K562 (cell line): Measurements from ENCODE around the gene CEP68. TPM values are rescaled to one million over a fixed set of nuclear protein-coding genes. Genes with fewer than 3 reads are reported as not detected.
"Not testable (repeated sequence)": the region's sequence is repeated elsewhere in the genome, so short reads cannot be mapped to it uniquely, and the experiment has no call there.

Source experiments
- ATAC-seq: fragments of 200-7000 bp; cut with Tn5 transposase; 3 replicates; pipeline ENCODE4 v1.9.1; 2020; ENCODE audit warnings: moderate library complexity
- BruUV-seq: library from RNA; stranded (reverse); fragments of 400-500 nt; replicated peaks from 2 replicates; lab custom pipeline; 2021; lab: Mats Ljungman, UMichigan
- CTCF ChIA-PET: fragments of 300-600 bp; formaldehyde crosslinking; extraction: SDS; loops from one replicate; lab custom pipeline; 2021; ENCODE audit warnings: low intra/inter-chr PET ratio; lab: Yijun Ruan, JAX
- POLR2A ChIA-PET: fragments of 300-600, 350-650 bp; sonication (Branson Sonifier 250); formaldehyde crosslinking; extraction: SDS; loops from one replicate; lab custom pipeline; 2021; ENCODE audit warnings: antibody characterized with exemption, inconsistent platforms; lab: Yijun Ruan, JAX
- DNase-seq, 4 experiments: peaks; one replicate each; pipeline versions ENCODE4 v3.0.0 to v3.0.0-alpha.2; 2011 to 2018; ENCODE audit warnings: low spot score in 3 of 4, mixed read lengths in 3 of 4; ENCODE audit errors: extremely low read depth in 1 of 4
- FAIRE-seq: peaks from 2 replicates; lab custom pipeline; 2011; peaks lifted over from hg19 to GRCh38; lab: Jason Lieb, UNC
- H2AFZ ChIP-seq: 2 replicates; pipeline ENCODE4 v1.6.0; 2011; ENCODE audit warnings: low read depth, low read length, control low read depth, inconsistent platforms
- H3K27ac ChIP-seq: fragments of 200-600 bp; 3 replicates; pipeline ENCODE4 v1.8.0; 2011; ENCODE audit warnings: low read depth, mild to moderate bottlenecking, control low read depth, inconsistent platforms, low read length, moderate library complexity, mixed read lengths; ENCODE audit errors: extremely low read depth
- H3K27me3 ChIP-seq, 2 experiments: fragments of 300-600 bp in 1 of 2; 2 replicates in 1 of 2; 3 replicates in 1 of 2; pipeline versions ENCODE4 v1.6.0 to v1.8.0; 2011; ENCODE audit warnings: inconsistent platforms in 2 of 2, low read length in 2 of 2, mild to moderate bottlenecking in 1 of 2, mixed read lengths in 1 of 2, moderate library complexity in 1 of 2; ENCODE audit not compliant: control insufficient read depth in 2 of 2, insufficient read depth in 2 of 2
- H3K36me3 ChIP-seq: fragments of 300-600 bp; 3 replicates; pipeline ENCODE4 v1.8.0; 2011; ENCODE audit warnings: mild to moderate bottlenecking, low read length, inconsistent platforms; ENCODE audit not compliant: control insufficient read depth, insufficient read depth
- H3K4me1 ChIP-seq, 2 experiments: fragments of 200-600 bp in 1 of 2; replicated peaks in 1 of 2; 2 replicates in 1 of 2; 3 replicates in 1 of 2; pipeline versions ENCODE4 v1.5.1 to v1.8.0; 2011; ENCODE audit warnings: inconsistent platforms in 2 of 2, low read length in 2 of 2, mild to moderate bottlenecking in 1 of 2, mixed read lengths in 1 of 2, moderate library complexity in 1 of 2; ENCODE audit not compliant: control insufficient read depth in 2 of 2, insufficient read depth in 2 of 2
- H3K4me2 ChIP-seq: 2 replicates; pipeline ENCODE4 v1.6.1; 2011; ENCODE audit warnings: low read length, control low read depth, inconsistent platforms, mixed read lengths; ENCODE audit not compliant: insufficient read depth
- H3K4me3 ChIP-seq: fragments of 200-600 bp; sonication (generic), shearing (Covaris generic); 2 replicates; pipeline ENCODE4 v1.5.1; 2016; ENCODE audit warnings: control low read depth, inconsistent platforms
- H3K79me2 ChIP-seq: fragments of 200-600 bp; 3 replicates; pipeline ENCODE4 v1.8.0; 2011; ENCODE audit warnings: low read length, inconsistent platforms; ENCODE audit not compliant: control insufficient read depth, insufficient read depth
- H3K9ac ChIP-seq, 2 experiments: 2 replicates each; pipeline versions ENCODE4 v1.6.0 to v1.6.1; 2011; ENCODE audit warnings: low read depth in 2 of 2, low read length in 2 of 2, control low read depth in 1 of 2, inconsistent platforms in 1 of 2, mild to moderate bottlenecking in 1 of 2, mixed read lengths in 1 of 2; ENCODE audit not compliant: insufficient read depth in 1 of 2
- H3K9me1 ChIP-seq: one replicate; pipeline ENCODE4 v1.6.0; 2011; ENCODE audit warnings: inconsistent platforms, mild to moderate bottlenecking, low read length, moderate library complexity; ENCODE audit not compliant: control insufficient read depth, insufficient read depth
- H3K9me3 ChIP-seq: replicated peaks from 2 replicates; pipeline ENCODE4 v1.5.1; 2011; ENCODE audit warnings: low read depth, low read length, inconsistent platforms; ENCODE audit not compliant: control insufficient read depth, insufficient read depth
- H4K20me1 ChIP-seq: replicated peaks from 2 replicates; pipeline ENCODE4 v1.6.1; 2011; ENCODE audit warnings: low read length, inconsistent platforms, mixed read lengths; ENCODE audit not compliant: control insufficient read depth, insufficient read depth
- EGR1 ChIP-seq: fragments of 450-650 bp; conservative IDR thresholded peaks from 2 replicates; pipeline ENCODE4 v1.6.1; 2017; ENCODE audit warnings: mild to moderate bottlenecking
- KDM1A ChIP-seq, 2 experiments: fragments of 450-650 bp; IDR thresholded peaks; 2 replicates each; pipeline ENCODE4 v1.6.1; 2016; ENCODE audit warnings: mild to moderate bottlenecking in 2 of 2
- NR2C1 ChIP-seq, 2 experiments: fragments of 450-650 bp; IDR thresholded peaks; 2 replicates each; pipeline ENCODE4 v1.6.1; 2017; ENCODE audit warnings: mild to moderate bottlenecking in 2 of 2, antibody characterized with exemption in 1 of 2, inconsistent platforms in 1 of 2, missing compliant biosample characterization in 1 of 2, missing genetic modification characterization in 1 of 2
- PHF21A ChIP-seq: fragments of 450-650 bp; IDR thresholded peaks from 2 replicates; pipeline ENCODE4 v1.6.1; 2017; ENCODE audit warnings: low read depth, borderline replicate concordance
- RCOR1 ChIP-seq, 2 experiments: IDR thresholded peaks; 2 replicates each; pipeline ENCODE4 v1.6.1; 2012; ENCODE audit warnings: low read depth in 2 of 2, low read length in 2 of 2, borderline replicate concordance in 1 of 2, improper control_type of control experiment in 1 of 2
- WGBS: fragments of 100-300 bp; shearing (Covaris generic); methylation state at CpG from one replicate; pipeline ENCODE4 v1.1.6; 2016; ENCODE audit warnings: low coverage, mixed read lengths; ENCODE audit not compliant: insufficient coverage; ENCODE audit errors: missing lambda C conversion rate; 5-methylcytosine and 5-hydroxymethylcytosine counted together
- in situ Hi-C: fragments of 300-500 bp; cut with MboI; formaldehyde crosslinking; loops from 4 replicates; pipeline ENCODE4 v1.15.0; 2018; ENCODE audit warnings: inconsistent platforms, mixed read lengths
- intact Hi-C: fragments of 100-400 bp; cut with micrococcal nuclease; formaldehyde crosslinking; loops from 2 replicates; pipeline ENCODE4 v1.14.2; 2022
- polyA plus RNA-seq, 8 experiments: library from polyadenylated mRNA; depleted of rRNA in 4 of 8; stranded (reverse) in 5 of 8; unstranded in 3 of 8; fragments of >200 nt; fragmentation: Nextera tagmentation in 2 of 8; fragmentation: Illumina TruSeq in 1 of 8; extraction: Ambion mirVana in 2 of 8; extraction: Trizol in 1 of 8; gene quantifications; 2 replicates each; pipeline versions ENCODE4 v1.2.1 to v1.2.3, GENCODE V29; 2011 to 2014; ENCODE audit warnings: inconsistent platforms in 1 of 8, missing spikeins in 1 of 8
- total RNA-seq, 7 experiments: library from RNA; depleted of rRNA in 6 of 7; stranded (reverse); fragments of >200 nt in 6 of 7; fragmentation: Illumina TruSeq in 2 of 7; extraction: Trizol in 2 of 7; gene quantifications; 2 replicates each; pipeline versions ENCODE4 v1.2.1 to v1.2.3, GENCODE V29; 2011 to 2021; ENCODE audit warnings: low replicate concordance in 1 of 7

Gene CEP68
- total and polyA plus RNA-seq, 9 of the 15 experiments (the other 6 are each of a cell fraction or from before 2014, with no cell fraction given), result 1.4 to 8.5 (median 5.2) TPM

GRCh38 chr2:65125457-65125856 lies 69.2 kb downstream of the CEP68 start:
- intact Hi-C loops; H3K9me1 ChIP-seq; FAIRE-seq; H3K4me3 ChIP-seq; H3K27me3 ChIP-seq; H3K27ac ChIP-seq; in situ Hi-C loops; H3K9me3 ChIP-seq; ATAC-seq; H3K9ac ChIP-seq; H2AFZ ChIP-seq; H3K4me2 ChIP-seq; H3K36me3 ChIP-seq; CTCF ChIA-PET; BruUV-seq; TF ChIP-seq NR2C1 (IDR thresholded peaks at IDR 0.05): not testable (repeated sequence)
- peaks cover 94% of the 10 kb centered on the region for H3K79me2 ChIP-seq
- H3K4me1 ChIP-seq, result peaks cover 12 to 23% of the 10 kb centered on the region in 2 experiments; a peak in 4 of 5 replicates
- TF ChIP-seq NR2C1 (tag; IDR thresholded peaks at IDR 0.05) (0 out of 2 replicates have a peak, but pooled peaks have one; percentile 37), PHF21A (0 out of 2 replicates have a peak, but pooled peaks have one; percentile 49), KDM1A (IDR thresholded peaks at IDR 0.05) (peak; percentile 54 to 69; a peak in 3 of 4 replicates), RCOR1 (IDR thresholded peaks at IDR 0.05; ENCODE audit: borderline replicate concordance in 1 of 2, low read depth in 2 of 2, low read length in 2 of 2) (peak in 1 of 2 experiments; percentile 25; a peak in 1 of 4 replicates), EGR1 (peak; percentile 56)
- POLR2A ChIA-PET, result interaction anchor here (0.6 to 1.7 kb wide), 5 partner anchors 11 to 100 kb away, joined by 3 to 4 read pairs (median 3); no protein-coding TSS in a partner anchor
- 22% methylated on average over 7 of the region's 7 CpGs for WGBS
- H4K20me1 ChIP-seq, result peaks cover 21% of the 10 kb centered on the region
- peak in 1 of 4 experiments; percentile 48 for DNase-seq
